SIG-M5 treated with dmso at 0.1 percent for 504 hours (cell line): ENCODE measurements around the gene FOXJ3.
A peak's percentile ranks its signal among the peaks of the same experiment; 100 is the strongest.

Experiments
- DNase-seq: peaks from one replicate; lab custom pipeline; 2025; ENCODE audit not compliant: unreplicated experiment; lab: John Stamatoyannopoulos, UW

The FOXJ3 gene

GRCh38 chr1:42334240-42335049, 590 bp downstream of the FOXJ3 start:
- DNase-seq = peak; percentile 18

GRCh38 chr1:42333662-42334239, 1.3 kb downstream of the FOXJ3 start:
- DNase-seq = peak; percentile 17

- no peak for DNase-seq
Measured at GRCh38 chr1:42332877-42333276, 2.2 kb downstream of the FOXJ3 start.

GRCh38 chr1:42330215-42330614, 4.8 kb downstream of the FOXJ3 start:
- no peak for DNase-seq

- no peak for DNase-seq
Measured at GRCh38 chr1:42328916-42329496, 6.0 kb downstream of the FOXJ3 start.

- no peak for DNase-seq
Measured at GRCh38 chr1:42328047-42328625, 6.9 kb downstream of the FOXJ3 start.

GRCh38 chr1:42325014-42325402, 10.0 kb downstream of the FOXJ3 start:
- DNase-seq = no peak

- DNase-seq = no peak
Measured at GRCh38 chr1:42324398-42325013, 10.5 kb downstream of the FOXJ3 start.

GRCh38 chr1:42323551-42323950, 11.5 kb downstream of the FOXJ3 start:
- DNase-seq = no peak

- no peak for DNase-seq
Measured at GRCh38 chr1:42322577-42322976, 12.5 kb downstream of the FOXJ3 start.

- no peak for DNase-seq
Measured at GRCh38 chr1:42321731-42322130, 13.3 kb downstream of the FOXJ3 start.

- DNase-seq = no peak
Measured at GRCh38 chr1:42320708-42321107, 14.3 kb downstream of the FOXJ3 start.

- no peak for DNase-seq
Measured at GRCh38 chr1:42319871-42320484, 15.1 kb downstream of the FOXJ3 start.

- DNase-seq = no peak
Measured at GRCh38 chr1:42319128-42319851, 15.7 kb downstream of the FOXJ3 start.

- no peak for DNase-seq
Measured at GRCh38 chr1:42318601-42319000, 16.4 kb downstream of the FOXJ3 start.

- DNase-seq = no peak
Measured at GRCh38 chr1:42317308-42317707, 17.7 kb downstream of the FOXJ3 start.

- no peak for DNase-seq
Measured at GRCh38 chr1:42316292-42316691, 18.7 kb downstream of the FOXJ3 start.

GRCh38 chr1:42315500-42315899, 19.5 kb downstream of the FOXJ3 start:
- DNase-seq = no peak

- DNase-seq = no peak
Measured at GRCh38 chr1:42313970-42314369, 21.1 kb downstream of the FOXJ3 start.

- no peak for DNase-seq
Measured at GRCh38 chr1:42312576-42313212, 22.3 kb downstream of the FOXJ3 start.
